GM23248 (cell line): ENCODE data around the gene KRTAP10-3. TPM values are rescaled to one million over a fixed set of nuclear protein-coding genes. Genes with fewer than 3 reads are reported as not detected.

Source experiments
- DNase-seq: peaks from one replicate; pipeline ENCODE4 v3.0.0-alpha.2; 2015
- H2AFZ ChIP-seq: fragments of 200-600 bp; sonication (generic); 2 replicates; pipeline ENCODE4 v1.6.1; 2016; ENCODE audit warnings: antibody characterized with exemption
- H3F3A ChIP-seq: fragments of 200-600 bp; sonication (generic); 2 replicates; pipeline ENCODE4 v1.6.1; 2016; ENCODE audit warnings: mild to moderate bottlenecking, antibody characterized with exemption, mixed run types; ENCODE audit not compliant: insufficient read depth
- H3K27ac ChIP-seq: fragments of 200-600 bp; sonication (generic); 2 replicates; pipeline ENCODE4 v1.5.1; 2016; ENCODE audit warnings: mild to moderate bottlenecking
- H3K27me3 ChIP-seq: fragments of 200-600 bp; sonication (generic); replicated peaks from 2 replicates; pipeline ENCODE4 v1.6.1; 2016; ENCODE audit warnings: mild to moderate bottlenecking; ENCODE audit not compliant: insufficient read depth
- H3K36me3 ChIP-seq: fragments of 200-600 bp; sonication (generic); 2 replicates; pipeline ENCODE4 v1.6.1; 2016; ENCODE audit warnings: low read depth, mild to moderate bottlenecking
- H3K4me1 ChIP-seq: fragments of 200-600 bp; sonication (generic); 2 replicates; pipeline ENCODE4 v1.6.1; 2016; ENCODE audit warnings: mild to moderate bottlenecking; ENCODE audit not compliant: insufficient read depth
- H3K4me2 ChIP-seq: fragments of 200-600 bp; sonication (generic); one replicate; pipeline ENCODE4 v1.6.1; 2016; ENCODE audit warnings: mild to moderate bottlenecking; ENCODE audit not compliant: unreplicated experiment
- H3K4me3 ChIP-seq: fragments of 200-600 bp; sonication (generic); 2 replicates; pipeline ENCODE4 v1.5.1; 2016; ENCODE audit warnings: mild to moderate bottlenecking
- H3K79me2 ChIP-seq: fragments of 200-600 bp; sonication (generic); 2 replicates; pipeline ENCODE4 v1.6.1; 2016; ENCODE audit warnings: mild to moderate bottlenecking; ENCODE audit not compliant: insufficient read depth
- H3K9ac ChIP-seq: fragments of 200-600 bp; sonication (generic); 2 replicates; pipeline ENCODE4 v1.6.1; 2016; ENCODE audit warnings: mild to moderate bottlenecking
- H3K9me2 ChIP-seq: fragments of 200-600 bp; sonication (generic); 2 replicates; pipeline ENCODE4 v1.6.1; 2016; ENCODE audit warnings: mixed run types, mild to moderate bottlenecking, moderate library complexity; ENCODE audit not compliant: insufficient read depth
- H3K9me3 ChIP-seq: fragments of 200-600 bp; sonication (generic); one replicate; pipeline ENCODE4 v1.6.1; 2017; ENCODE audit warnings: low read depth
- H4K20me1 ChIP-seq: fragments of 200-600 bp; sonication (generic); 2 replicates; pipeline ENCODE4 v1.6.0; 2016; ENCODE audit not compliant: insufficient read depth
- EZH2 ChIP-seq: fragments of 200-600 bp; sonication (generic); IDR thresholded peaks from 2 replicates; pipeline ENCODE4 v1.6.1; 2018; ENCODE audit warnings: antibody characterized with exemption, mild to moderate bottlenecking; ENCODE audit not compliant: insufficient read depth, poor library complexity, severe bottlenecking
- EZH2phosphoT487 ChIP-seq: fragments of 200-600 bp; sonication (generic); IDR thresholded peaks from 2 replicates; pipeline ENCODE4 v1.6.1; 2018; ENCODE audit warnings: antibody characterized with exemption, moderate library complexity, mild to moderate bottlenecking, low read depth; ENCODE audit not compliant: insufficient read depth
- WGBS, 2 experiments: methylation state at CpG; one replicate each; pipeline ENCODE4 v1.1.6; 2015 to 2017; ENCODE audit warnings: low lambda C conversion rate in 2 of 2, low coverage in 1 of 2; ENCODE audit errors: missing lambda C conversion rate in 2 of 2; 5-methylcytosine and 5-hydroxymethylcytosine counted together
- in situ Hi-C: fragments of 300-500 bp; cut with MboI; formaldehyde crosslinking; loops from 2 replicates; pipeline ENCODE4 v1.15.0; 2020
- polyA plus RNA-seq: library from polyadenylated mRNA; unstranded; fragments of >200 nt; fragmentation: Nextera tagmentation; extraction: Ambion mirVana; gene quantifications from 2 replicates; pipeline ENCODE4 v1.2.1, GENCODE V29; 2016
- total RNA-seq: library from RNA; depleted of rRNA; stranded (reverse); fragments of >200 nt; shearing (Covaris generic); gene quantifications from 2 replicates; pipeline ENCODE4 v1.2.3, GENCODE V29; 2014

The KRTAP10-3 gene
- total and polyA plus RNA-seq, 2 experiments from 2014 or later = not detected

DNA sequence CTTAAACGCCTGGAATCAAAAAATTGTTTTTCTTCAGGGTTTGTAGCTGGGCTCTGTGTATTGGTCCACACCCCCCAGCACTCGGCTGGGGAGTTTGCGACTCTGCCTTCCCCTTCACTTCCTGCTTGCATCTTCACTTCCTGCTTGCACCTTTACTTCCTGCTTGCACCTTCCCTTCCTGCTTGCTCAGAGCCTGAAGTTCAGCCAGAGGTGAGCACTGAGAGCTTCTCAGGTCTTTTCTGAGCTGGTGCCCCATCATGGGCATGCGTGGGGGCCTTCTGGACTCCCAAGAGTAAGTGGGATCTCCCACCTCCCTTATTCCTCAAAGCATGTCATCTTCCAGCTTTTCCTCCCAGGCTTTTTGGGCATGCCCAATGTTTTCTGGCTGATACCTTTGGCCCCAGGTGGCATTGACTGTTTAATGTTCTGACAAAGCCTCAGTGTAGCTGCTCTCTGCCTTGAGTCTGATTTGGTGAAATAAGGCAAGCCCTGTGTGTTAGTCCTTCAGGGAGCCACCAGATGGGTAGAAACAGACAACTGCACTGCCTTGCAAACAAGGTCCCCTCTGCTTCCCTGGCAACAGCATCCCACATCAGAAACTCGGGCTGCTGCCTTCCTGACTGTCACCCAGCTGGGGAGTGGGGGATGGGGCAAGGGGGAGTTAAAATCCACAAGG is 10.8 kb downstream of the KRTAP10-3 start:
- no peaks in the 10 kb centered on the region for H3K9me2 ChIP-seq
- in situ Hi-C loops = no loop called here
- H3K27me3 ChIP-seq = peaks cover 17% of the 10 kb centered on the region
- H3K4me3 ChIP-seq = no peak overlapping the region
- no peaks in the 10 kb centered on the region for H4K20me1 ChIP-seq
- H3F3A ChIP-seq = no peaks in the 10 kb centered on the region
- H2AFZ ChIP-seq = no peak overlapping the region
- WGBS, 2 experiments = 11 to 15% methylated on average over 5 of the region's 5 CpGs
- no peaks in the 10 kb centered on the region for H3K9me3 ChIP-seq
- no peak for TF ChIP-seq EZH2phosphoT487
- TF ChIP-seq EZH2 = no peak
- H3K9ac ChIP-seq = no peak overlapping the region
- no peak overlapping the region for H3K4me2 ChIP-seq
- H3K4me1 ChIP-seq = no peaks in the 10 kb centered on the region
- H3K79me2 ChIP-seq = no peaks in the 10 kb centered on the region
- H3K36me3 ChIP-seq = no peaks in the 10 kb centered on the region
- no peak for DNase-seq
- no peak overlapping the region for H3K27ac ChIP-seq

DNA sequence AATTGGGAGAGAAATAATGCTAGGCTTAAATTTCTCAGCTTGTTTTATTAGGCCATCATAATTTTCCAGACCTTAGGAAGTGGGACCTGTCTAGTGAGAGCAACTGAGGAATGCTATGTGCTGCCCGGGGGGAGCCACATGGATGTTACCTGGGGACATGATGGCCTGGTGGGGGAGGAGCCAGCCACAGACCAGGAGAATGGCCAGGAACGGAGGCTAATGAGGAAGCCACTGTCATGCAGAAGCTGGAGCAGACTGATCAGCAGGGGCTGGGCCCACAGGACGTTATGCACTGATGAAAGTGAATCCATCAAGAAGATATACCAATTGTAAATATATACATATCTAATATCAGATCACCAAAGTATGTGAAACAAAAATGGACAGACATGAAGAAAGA is 14.0 kb downstream of the KRTAP10-3 start:
- Histone ChIP-seq H3F3A (no peaks in the 10 kb centered on the region), H3K4me2 (no peak overlapping the region), H3K27me3 (peaks cover 17% of the 10 kb centered on the region), H3K27ac (no peak overlapping the region), H3K9me2 (no peaks in the 10 kb centered on the region), H4K20me1 (no peaks in the 10 kb centered on the region), H3K4me3 (no peak overlapping the region), H3K9ac (no peak overlapping the region), H3K4me1 (no peaks in the 10 kb centered on the region), H3K9me3 (no peaks in the 10 kb centered on the region), H2AFZ (no peak overlapping the region), H3K36me3 (no peaks in the 10 kb centered on the region), H3K79me2 (no peaks in the 10 kb centered on the region)
- in situ Hi-C loops = no loop called here
- DNase-seq = no peak
- 16% methylated on average over 3 of the region's 3 CpGs for WGBS, 2 experiments
- no peak for TF ChIP-seq EZH2

DNA sequence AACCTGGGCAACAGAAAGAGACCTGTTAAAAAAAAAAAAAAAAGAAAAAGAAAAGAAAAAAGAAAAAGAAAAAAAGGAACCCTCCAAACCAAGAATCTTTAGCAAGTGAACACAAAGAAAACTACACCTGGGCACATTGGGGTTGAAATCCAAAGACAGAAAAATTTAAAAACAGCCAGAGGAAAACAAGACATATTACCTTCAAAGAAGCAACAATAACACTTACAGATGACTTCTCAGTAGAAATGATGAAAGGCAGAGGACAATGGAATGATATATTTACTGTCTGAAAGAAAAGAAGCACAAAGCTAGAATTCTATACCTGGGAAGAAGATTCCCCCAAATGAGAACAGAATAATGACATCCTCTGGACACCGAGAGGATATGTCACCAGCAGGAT is 15.9 kb downstream of the KRTAP10-3 start:
- DNase-seq = no peak
- H4K20me1 ChIP-seq = no peaks in the 10 kb centered on the region
- no peak overlapping the region for H3K4me3 ChIP-seq
- no peak overlapping the region for H3K4me2 ChIP-seq
- no peak overlapping the region for H3K27ac ChIP-seq
- no peaks in the 10 kb centered on the region for H3F3A ChIP-seq
- TF ChIP-seq EZH2 = no peak
- WGBS, 2 experiments = 11 to 16% methylated on average over 1 of the region's 1 CpG
- H3K36me3 ChIP-seq = no peaks in the 10 kb centered on the region
- in situ Hi-C loops = no loop called here
- H3K9me3 ChIP-seq = no peaks in the 10 kb centered on the region
- no peak overlapping the region for H2AFZ ChIP-seq
- no peaks in the 10 kb centered on the region for H3K9me2 ChIP-seq
- H3K9ac ChIP-seq = no peak overlapping the region
- H3K4me1 ChIP-seq = no peaks in the 10 kb centered on the region
- no peaks in the 10 kb centered on the region for H3K79me2 ChIP-seq
- H3K27me3 ChIP-seq = peaks cover 4% of the 10 kb centered on the region; the same call in 1 of the 2 replicates

DNA sequence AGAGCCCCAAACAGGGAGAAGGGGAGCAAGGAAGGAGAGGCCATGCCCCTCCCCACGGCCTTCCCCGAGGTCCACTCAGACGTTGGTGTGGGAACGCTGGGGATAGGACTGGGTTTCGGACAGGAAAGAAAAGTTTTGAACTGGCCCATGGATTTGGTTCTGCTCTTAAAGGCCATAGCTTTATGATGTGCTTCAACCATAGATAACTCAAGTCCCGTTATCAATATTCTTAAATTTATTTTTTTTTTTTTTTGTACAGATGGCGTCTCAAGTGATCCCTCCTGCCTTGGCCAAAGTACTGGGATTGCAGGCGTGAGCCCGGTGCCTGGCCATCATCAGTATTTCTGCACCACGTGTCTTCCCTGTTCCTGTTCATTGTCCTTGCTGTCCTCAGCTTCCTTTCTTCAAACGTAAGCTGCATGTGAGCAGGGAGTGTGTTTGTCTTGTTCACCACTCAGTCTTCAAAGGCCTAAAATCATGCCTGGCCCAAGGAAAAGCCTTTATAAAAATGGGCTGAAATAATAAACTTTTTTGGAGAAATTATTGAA is 17.8 kb downstream of the KRTAP10-3 start:
- in situ Hi-C loops = no loop called here
- WGBS, 2 experiments = 28 to 38% methylated on average over 11 of the region's 11 CpGs
- Histone ChIP-seq H3F3A (no peaks in the 10 kb centered on the region), H3K27me3 (no peaks in the 10 kb centered on the region), H3K36me3 (no peaks in the 10 kb centered on the region), H3K4me1 (no peaks in the 10 kb centered on the region), H3K4me3 (no peak overlapping the region), H3K4me2 (no peak overlapping the region), H3K27ac (no peak overlapping the region), H3K9me2 (no peaks in the 10 kb centered on the region), H3K79me2 (no peaks in the 10 kb centered on the region), H4K20me1 (no peaks in the 10 kb centered on the region), H3K9me3 (no peaks in the 10 kb centered on the region), H3K9ac (no peak overlapping the region), H2AFZ (no peak overlapping the region)
- TF ChIP-seq EZH2 = no peak
- TF ChIP-seq EZH2phosphoT487 = no peak
- no peak for DNase-seq
